ENCODE data around the gene CMSS1. TPM values are rescaled to one million over a fixed set of nuclear protein-coding genes. Genes with fewer than 3 reads are reported as not detected.

Gene CMSS1
- polyA plus RNA-seq, 1 donor from 2014 or later = 31.8 TPM

DNA sequence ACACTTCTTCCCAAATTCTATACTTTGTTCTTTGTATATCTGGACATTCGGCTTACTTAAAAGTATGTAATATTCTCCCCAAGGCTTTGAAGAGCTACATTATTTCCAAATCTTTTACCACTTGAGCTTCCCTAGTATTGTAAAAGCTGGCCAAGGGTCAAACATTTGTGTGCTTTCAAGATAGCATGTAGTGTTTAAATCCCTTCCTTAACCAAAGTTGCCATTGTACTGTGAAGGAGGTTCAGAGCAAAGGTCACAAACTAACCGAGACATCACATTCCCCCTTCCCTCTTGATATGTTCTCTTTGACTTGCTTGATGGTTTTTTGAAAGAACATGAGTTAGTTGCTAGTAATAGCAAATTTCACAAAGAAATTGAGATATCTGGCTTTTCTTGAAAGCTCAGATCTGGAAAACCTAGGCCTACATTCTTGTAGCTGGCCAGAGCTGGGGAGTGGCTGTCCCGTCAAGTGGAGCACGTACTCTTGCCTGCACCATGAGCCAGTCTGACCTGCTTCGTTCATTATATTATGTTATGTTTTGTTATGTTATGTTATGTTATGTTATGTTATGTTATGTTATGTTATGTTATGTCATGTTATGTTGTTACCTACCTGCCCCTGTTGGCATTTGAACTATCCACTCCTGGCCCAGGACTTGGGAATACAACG is 236.4 kb downstream of the CMSS1 start:
- no peaks in the 10 kb centered on the region for H4K20me1 ChIP-seq (ENCODE audit: insufficient read depth)
- H3K9me2 ChIP-seq (ENCODE audit: insufficient read depth, low read length) = no peaks in the 10 kb centered on the region
- no peaks in the 10 kb centered on the region for H3K27me3 ChIP-seq (ENCODE audit: insufficient read depth, low read depth, low read length)
- H3K9me3 ChIP-seq (ENCODE audit: low read length) = no peaks in the 10 kb centered on the region
- H3K4me3 ChIP-seq (ENCODE audit: low read length) = no peak overlapping the region
- no peaks in the 10 kb centered on the region for H3F3A ChIP-seq (ENCODE audit: insufficient read depth, low read length, poor library complexity, severe bottlenecking)
- no peak overlapping the region for H3K9ac ChIP-seq (ENCODE audit: low read length)
- H3K4me2 ChIP-seq (ENCODE audit: low read length) = no peak overlapping the region
- TF ChIP-seq POLR2AphosphoS5 (IDR thresholded peaks at IDR 0.05) (no peak), RAD21 (conservative IDR thresholded peaks at IDR 0.05) (no peak), SMC3 (conservative IDR thresholded peaks at IDR 0.05; ENCODE audit: poor library complexity) (no peak), EZH2 (IDR thresholded peaks at IDR 0.05; ENCODE audit: borderline replicate concordance, insufficient read depth, low read length, poor library complexity, severe bottlenecking) (no peak), MXI1 (conservative IDR thresholded peaks at IDR 0.05; ENCODE audit: poor library complexity, severe bottlenecking) (no peak), TAF1 (IDR thresholded peaks at IDR 0.05; ENCODE audit: low read depth) (no peak), EP300 (conservative IDR thresholded peaks at IDR 0.05; ENCODE audit: poor library complexity, severe bottlenecking) (no peak), CTCF (IDR thresholded peaks at IDR 0.05; ENCODE audit: poor library complexity, severe bottlenecking) (no peak)
- TF ChIP-seq, protein P1, sequence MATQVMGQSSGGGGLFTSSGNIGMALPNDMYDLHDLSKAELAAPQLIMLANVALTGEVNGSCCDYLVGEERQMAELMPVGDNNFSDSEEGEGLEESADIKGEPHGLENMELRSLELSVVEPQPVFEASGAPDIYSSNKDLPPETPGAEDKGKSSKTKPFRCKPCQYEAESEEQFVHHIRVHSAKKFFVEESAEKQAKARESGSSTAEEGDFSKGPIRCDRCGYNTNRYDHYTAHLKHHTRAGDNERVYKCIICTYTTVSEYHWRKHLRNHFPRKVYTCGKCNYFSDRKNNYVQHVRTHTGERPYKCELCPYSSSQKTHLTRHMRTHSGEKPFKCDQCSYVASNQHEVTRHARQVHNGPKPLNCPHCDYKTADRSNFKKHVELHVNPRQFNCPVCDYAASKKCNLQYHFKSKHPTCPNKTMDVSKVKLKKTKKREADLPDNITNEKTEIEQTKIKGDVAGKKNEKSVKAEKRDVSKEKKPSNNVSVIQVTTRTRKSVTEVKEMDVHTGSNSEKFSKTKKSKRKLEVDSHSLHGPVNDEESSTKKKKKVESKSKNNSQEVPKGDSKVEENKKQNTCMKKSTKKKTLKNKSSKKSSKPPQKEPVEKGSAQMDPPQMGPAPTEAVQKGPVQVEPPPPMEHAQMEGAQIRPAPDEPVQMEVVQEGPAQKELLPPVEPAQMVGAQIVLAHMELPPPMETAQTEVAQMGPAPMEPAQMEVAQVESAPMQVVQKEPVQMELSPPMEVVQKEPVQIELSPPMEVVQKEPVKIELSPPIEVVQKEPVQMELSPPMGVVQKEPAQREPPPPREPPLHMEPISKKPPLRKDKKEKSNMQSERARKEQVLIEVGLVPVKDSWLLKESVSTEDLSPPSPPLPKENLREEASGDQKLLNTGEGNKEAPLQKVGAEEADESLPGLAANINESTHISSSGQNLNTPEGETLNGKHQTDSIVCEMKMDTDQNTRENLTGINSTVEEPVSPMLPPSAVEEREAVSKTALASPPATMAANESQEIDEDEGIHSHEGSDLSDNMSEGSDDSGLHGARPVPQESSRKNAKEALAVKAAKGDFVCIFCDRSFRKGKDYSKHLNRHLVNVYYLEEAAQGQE (IDR thresholded peaks at IDR 0.05; ENCODE audit: borderline replicate concordance) = no peak
- H3K79me2 ChIP-seq (replicated peaks; ENCODE audit: insufficient read depth, low read length) = no peaks in the 10 kb centered on the region
- H3K36me3 ChIP-seq (ENCODE audit: insufficient read depth, low read length) = no peaks in the 10 kb centered on the region
- H3K27ac ChIP-seq (ENCODE audit: low read length) = no peak overlapping the region
- H2AFZ ChIP-seq (ENCODE audit: low read depth, low read length) = no peak overlapping the region

DNA sequence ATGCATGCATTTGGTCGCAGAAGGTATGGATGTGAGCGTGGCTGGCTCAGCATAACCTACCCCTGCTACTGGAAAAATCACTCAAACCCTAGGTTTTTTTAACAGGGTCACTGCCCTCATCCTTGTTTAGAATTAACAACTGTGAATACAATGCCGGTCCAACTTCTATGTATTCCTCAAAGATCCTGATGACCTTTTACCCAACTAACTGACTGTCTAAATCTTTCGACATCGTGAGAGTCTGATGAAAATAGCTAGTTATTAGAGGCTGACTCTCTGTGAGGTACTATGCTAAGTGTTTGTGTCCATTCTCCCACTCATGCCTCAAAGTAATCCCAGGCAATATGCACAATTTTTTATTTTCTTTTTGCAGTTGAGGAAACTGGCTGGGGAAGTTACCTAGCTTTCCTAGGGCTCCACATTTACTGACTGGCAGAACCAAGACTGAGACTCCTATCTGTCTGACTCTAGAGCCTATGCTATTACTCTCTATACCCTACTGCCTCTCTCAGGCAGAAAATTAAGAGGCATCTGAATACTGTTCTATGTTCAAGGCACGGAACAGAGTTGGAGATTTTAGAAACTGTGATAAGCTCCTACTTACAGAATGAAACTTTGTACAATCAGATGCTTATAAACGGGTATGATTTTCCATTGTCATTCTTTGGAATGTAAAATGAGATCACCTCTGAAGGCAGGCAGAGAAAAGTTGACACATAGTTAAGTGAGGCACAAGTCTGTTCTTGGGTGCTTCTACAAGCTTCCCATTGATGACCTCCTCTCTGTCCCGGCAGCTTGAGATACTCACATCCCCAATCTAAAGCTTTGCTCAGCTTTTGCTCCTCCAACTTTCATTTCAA is 240.3 kb downstream of the CMSS1 start:
- Histone ChIP-seq H3K9ac (ENCODE audit: low read length) (no peak overlapping the region), H3K4me2 (ENCODE audit: low read length) (no peak overlapping the region), H4K20me1 (ENCODE audit: insufficient read depth) (no peaks in the 10 kb centered on the region), H3K4me3 (ENCODE audit: low read length) (no peak overlapping the region), H3F3A (ENCODE audit: insufficient read depth, low read length, poor library complexity, severe bottlenecking) (no peaks in the 10 kb centered on the region), H3K79me2 (replicated peaks; ENCODE audit: insufficient read depth, low read length) (no peaks in the 10 kb centered on the region), H3K27ac (ENCODE audit: low read length) (no peak overlapping the region), H2AFZ (ENCODE audit: low read depth, low read length) (no peak overlapping the region), H3K9me2 (ENCODE audit: insufficient read depth, low read length) (no peaks in the 10 kb centered on the region), H3K9me3 (ENCODE audit: low read length) (no peaks in the 10 kb centered on the region), H3K36me3 (ENCODE audit: insufficient read depth, low read length) (no peaks in the 10 kb centered on the region), H3K27me3 (ENCODE audit: insufficient read depth, low read depth, low read length) (no peaks in the 10 kb centered on the region)
- TF ChIP-seq RAD21 (conservative IDR thresholded peaks at IDR 0.05) (no peak), EP300 (conservative IDR thresholded peaks at IDR 0.05; ENCODE audit: poor library complexity, severe bottlenecking) (no peak), TAF1 (IDR thresholded peaks at IDR 0.05; ENCODE audit: low read depth) (no peak), POLR2AphosphoS5 (IDR thresholded peaks at IDR 0.05) (no peak), CTCF (IDR thresholded peaks at IDR 0.05; ENCODE audit: poor library complexity, severe bottlenecking) (no peak), SMC3 (conservative IDR thresholded peaks at IDR 0.05; ENCODE audit: poor library complexity) (no peak), EZH2 (IDR thresholded peaks at IDR 0.05; ENCODE audit: borderline replicate concordance, insufficient read depth, low read length, poor library complexity, severe bottlenecking) (no peak), MXI1 (conservative IDR thresholded peaks at IDR 0.05; ENCODE audit: poor library complexity, severe bottlenecking) (no peak)
- TF ChIP-seq, protein P1 (IDR thresholded peaks at IDR 0.05; ENCODE audit: borderline replicate concordance) = no peak
